PC-9 (cell line): ENCODE results near the gene FAM167B. TPM values are rescaled to one million over a fixed set of nuclear protein-coding genes. Genes with fewer than 3 reads are reported as not detected.
A peak's percentile ranks its signal among the peaks of the same experiment; 100 is the strongest.

ENCODE experiments used
- BruUV-seq: library from RNA; stranded (reverse); fragments of 400-500 nt; replicated peaks from 2 replicates; lab custom pipeline; 2021; lab: Mats Ljungman, UMichigan
- CTCF ChIA-PET: fragments of 300-600 bp; sonication (Branson Sonifier 250); formaldehyde crosslinking; loops from one replicate; lab custom pipeline; 2022; ENCODE audit warnings: antibody characterized with exemption; lab: Charles Lee
- POLR2A ChIA-PET: fragments of 300-600 bp; sonication (Branson Sonifier 250); formaldehyde crosslinking; loops from one replicate; lab custom pipeline; 2022; ENCODE audit warnings: antibody characterized with exemption; ENCODE audit not compliant: unreplicated experiment; lab: Charles Lee
- DNase-seq, 2 experiments: peaks; one replicate each; pipeline versions ENCODE4 v3.0.0 to v3.0.0-alpha.2; 2015 to 2022; ENCODE audit warnings: mixed read lengths in 1 of 2
- H2AFZ ChIP-seq: fragments of 200-600 bp; sonication (generic); 2 replicates; pipeline ENCODE4 v1.8.1; 2017; ENCODE audit warnings: antibody characterized with exemption
- H3F3A ChIP-seq: fragments of 200-600 bp; sonication (generic); 2 replicates; pipeline ENCODE4 v1.8.1; 2017; ENCODE audit warnings: antibody characterized with exemption, mild to moderate bottlenecking, low read depth; ENCODE audit not compliant: insufficient read depth
- H3K27ac ChIP-seq: fragments of 200-600 bp; sonication (generic); 2 replicates; pipeline ENCODE4 v1.6.1; 2016; ENCODE audit warnings: mixed run types
- H3K27me3 ChIP-seq: fragments of 200-600 bp; sonication (generic); 2 replicates; pipeline ENCODE4 v1.6.1; 2016; ENCODE audit warnings: low read depth, mixed run types; ENCODE audit not compliant: insufficient read depth
- H3K36me3 ChIP-seq: fragments of 200-600 bp; sonication (generic); 2 replicates; pipeline ENCODE4 v1.6.1; 2016; ENCODE audit warnings: low read depth, mixed run types
- H3K4me1 ChIP-seq: fragments of 200-600 bp; sonication (generic); replicated peaks from 2 replicates; pipeline ENCODE4 v1.6.1; 2016; ENCODE audit warnings: mixed run types; ENCODE audit not compliant: insufficient read depth
- H3K4me2 ChIP-seq: fragments of 200-600 bp; sonication (generic); 2 replicates; pipeline ENCODE4 v1.6.1; 2017; ENCODE audit warnings: mixed run types
- H3K4me3 ChIP-seq: fragments of 200-600 bp; sonication (generic); 2 replicates; pipeline ENCODE4 v1.6.1; 2016; ENCODE audit warnings: mixed run types
- H3K79me2 ChIP-seq: fragments of 200-600 bp; sonication (generic); 2 replicates; pipeline ENCODE4 v1.6.1; 2017; ENCODE audit warnings: low read depth, mixed run types
- H3K9me2 ChIP-seq: fragments of 200-600 bp; sonication (generic); 2 replicates; pipeline ENCODE4 v1.8.1; 2017; ENCODE audit warnings: mild to moderate bottlenecking; ENCODE audit not compliant: insufficient read depth
- H3K9me3 ChIP-seq: fragments of 200-600 bp; sonication (generic); 2 replicates; pipeline ENCODE4 v1.8.1; 2016; ENCODE audit warnings: low read depth; ENCODE audit not compliant: insufficient read depth
- H4K20me1 ChIP-seq: fragments of 200-600 bp; sonication (generic); 2 replicates; pipeline ENCODE4 v1.8.1; 2017; ENCODE audit not compliant: insufficient read depth
- EZH2 ChIP-seq: fragments of 200-600 bp; sonication (generic); IDR thresholded peaks from 2 replicates; pipeline ENCODE4 v1.8.0; 2017; ENCODE audit warnings: antibody characterized with exemption, low read depth
- intact Hi-C: fragments of 100-400 bp; cut with micrococcal nuclease; formaldehyde crosslinking; loops from one replicate; pipeline ENCODE4 v1.10.0; 2022; ENCODE audit not compliant: unreplicated experiment
- total RNA-seq: library from RNA; stranded (reverse); gene quantifications from 2 replicates; pipeline ENCODE4 v1.2.3, GENCODE V29; 2021
- TF ChIP-seq, protein P1 (sequence below): fragments of 200-600 bp; sonication (generic); conservative IDR thresholded peaks from 2 replicates; pipeline ENCODE4 v1.6.1; 2017; ENCODE audit warnings: mixed run types, antibody characterized with exemption, mild to moderate bottlenecking, moderate library complexity

FAM167B gene
- total RNA-seq, 1 experiment from 2014 or later: 1.6 TPM

- Histone ChIP-seq H3K79me2 (0 out of 2 replicates have a peak, but pooled peaks cover 6% of the 10 kb centered on the region), H4K20me1 (peaks cover 2% of the 10 kb centered on the region), H3K4me2 (peak overlapping the region; percentile 80), H3K9me2 (no peaks in the 10 kb centered on the region), H3K27ac (no peak overlapping the region), H3K27me3 (no peaks in the 10 kb centered on the region), H2AFZ (no peak overlapping the region), H3K4me1 (0 out of 2 replicates have a peak, but pooled peaks cover 7% of the 10 kb centered on the region), H3K36me3 (peaks cover 7% of the 10 kb centered on the region; the same call in 1 of the 2 replicates), H3F3A (peaks cover 49% of the 10 kb centered on the region), H3K4me3 (no peak overlapping the region), H3K9me3 (no peaks in the 10 kb centered on the region)
- no TSS peak for BruUV-seq
- CTCF ChIA-PET: interaction anchor here (0.5 kb wide), 1 partner anchor 61 kb away, joined by 4 read pairs; no protein-coding TSS in a partner anchor
- intact Hi-C loops: no loop called here
- TF ChIP-seq, protein P1, sequence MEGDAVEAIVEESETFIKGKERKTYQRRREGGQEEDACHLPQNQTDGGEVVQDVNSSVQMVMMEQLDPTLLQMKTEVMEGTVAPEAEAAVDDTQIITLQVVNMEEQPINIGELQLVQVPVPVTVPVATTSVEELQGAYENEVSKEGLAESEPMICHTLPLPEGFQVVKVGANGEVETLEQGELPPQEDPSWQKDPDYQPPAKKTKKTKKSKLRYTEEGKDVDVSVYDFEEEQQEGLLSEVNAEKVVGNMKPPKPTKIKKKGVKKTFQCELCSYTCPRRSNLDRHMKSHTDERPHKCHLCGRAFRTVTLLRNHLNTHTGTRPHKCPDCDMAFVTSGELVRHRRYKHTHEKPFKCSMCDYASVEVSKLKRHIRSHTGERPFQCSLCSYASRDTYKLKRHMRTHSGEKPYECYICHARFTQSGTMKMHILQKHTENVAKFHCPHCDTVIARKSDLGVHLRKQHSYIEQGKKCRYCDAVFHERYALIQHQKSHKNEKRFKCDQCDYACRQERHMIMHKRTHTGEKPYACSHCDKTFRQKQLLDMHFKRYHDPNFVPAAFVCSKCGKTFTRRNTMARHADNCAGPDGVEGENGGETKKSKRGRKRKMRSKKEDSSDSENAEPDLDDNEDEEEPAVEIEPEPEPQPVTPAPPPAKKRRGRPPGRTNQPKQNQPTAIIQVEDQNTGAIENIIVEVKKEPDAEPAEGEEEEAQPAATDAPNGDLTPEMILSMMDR: no peak
- TF ChIP-seq EZH2: no peak
- DNase-seq: no peak
- POLR2A ChIA-PET: interaction anchor here (0.7 kb wide), 1 partner anchor 135 kb away, joined by 3 read pairs; the partner anchor contains the start of gene MARCKSL1
These were observed 45.8 kb upstream of the FAM167B start for GRCh38 chr1:32201011-32201855.

- Histone ChIP-seq H3K4me1 (peaks cover 24% of the 10 kb centered on the region), H3K4me2 (peak overlapping the region; percentile 97), H3K27ac (no peak overlapping the region), H3K9me3 (no peaks in the 10 kb centered on the region), H4K20me1 (no peaks in the 10 kb centered on the region), H3K4me3 (peak overlapping the region; percentile 78), H3K9me2 (no peaks in the 10 kb centered on the region), H3K79me2 (0 out of 2 replicates have a peak, but pooled peaks cover 15% of the 10 kb centered on the region), H3F3A (peaks cover 38% of the 10 kb centered on the region), H2AFZ (peak overlapping the region; percentile 85), H3K27me3 (no peaks in the 10 kb centered on the region), H3K36me3 (0 out of 2 replicates have a peak, but pooled peaks cover 10% of the 10 kb centered on the region)
- intact Hi-C loops: no loop called here
- no peak for DNase-seq
- TSS peak; percentile 18 for BruUV-seq
- POLR2A ChIA-PET: interaction anchor here (0.7 kb wide), 1 partner anchor 87 kb away, joined by 3 read pairs; no protein-coding TSS in a partner anchor
- TF ChIP-seq, protein P1: no peak
- no peak for TF ChIP-seq EZH2
- CTCF ChIA-PET: interaction anchor here (1.0 kb wide), 1 partner anchor 128 kb away, joined by 3 read pairs; no protein-coding TSS in a partner anchor
These were observed 42.1 kb upstream of the FAM167B start for GRCh38 chr1:32204943-32205361.
